Keratinocyte (primary cell): Measurements from ENCODE around the gene COQ10B. TPM values are rescaled to one million over a fixed set of nuclear protein-coding genes. Genes with fewer than 3 reads are reported as not detected.

Experiments used
- DNase-seq: peaks from one replicate; pipeline ENCODE4 v3.0.0-alpha.2; 2011; ENCODE audit warnings: low read depth, missing footprints, low spot score
- FAIRE-seq: peaks from 2 replicates; lab custom pipeline; 2011; peaks lifted over from hg19 to GRCh38; lab: Jason Lieb, UNC
- H2AFZ ChIP-seq: 2 replicates; pipeline ENCODE4 v1.6.0; 2012; ENCODE audit warnings: low read length, control low read depth, inconsistent platforms; ENCODE audit not compliant: control insufficient read depth
- H3K27ac ChIP-seq: 2 replicates; pipeline ENCODE4 v1.5.1; 2011; ENCODE audit warnings: low read length; ENCODE audit not compliant: control insufficient read depth, insufficient read depth
- H3K27me3 ChIP-seq: 3 replicates; pipeline ENCODE4 v1.6.0; 2011; ENCODE audit warnings: low read length; ENCODE audit not compliant: control insufficient read depth, insufficient read depth; ENCODE audit errors: extremely low read depth
- H3K36me3 ChIP-seq, 2 experiments: 2 replicates in 1 of 2; 3 replicates in 1 of 2; pipeline ENCODE4 v1.5.1; 2011; ENCODE audit warnings: low read length in 2 of 2, mild to moderate bottlenecking in 1 of 2; ENCODE audit not compliant: control insufficient read depth in 2 of 2, insufficient read depth in 2 of 2; ENCODE audit errors: extremely low read depth in 1 of 2
- H3K4me1 ChIP-seq: 3 replicates; pipeline ENCODE4 v1.5.1; 2011; ENCODE audit warnings: low read length; ENCODE audit not compliant: control insufficient read depth, insufficient read depth; ENCODE audit errors: extremely low read depth
- H3K4me2 ChIP-seq: 3 replicates; pipeline ENCODE4 v1.6.0; 2011; ENCODE audit warnings: low read depth, low read length; ENCODE audit not compliant: control insufficient read depth, insufficient read depth; ENCODE audit errors: extremely low read depth
- H3K4me3 ChIP-seq, 3 experiments: fragments of 200-600 bp in 1 of 3; sonication (generic) in 1 of 3; 2 replicates in 2 of 3; 3 replicates in 1 of 3; pipeline ENCODE4 v1.5.1; 2011 to 2016; ENCODE audit warnings: low read length in 3 of 3, mild to moderate bottlenecking in 3 of 3, control low read depth in 2 of 3, inconsistent platforms in 1 of 3, low read depth in 1 of 3, mixed read lengths in 1 of 3, mixed run types in 1 of 3, moderate library complexity in 1 of 3; ENCODE audit not compliant: control insufficient read depth in 2 of 3, insufficient read depth in 2 of 3; ENCODE audit errors: extremely low read depth in 1 of 3
- H3K79me2 ChIP-seq: 2 replicates; pipeline ENCODE4 v1.6.0; 2012; ENCODE audit warnings: low read length; ENCODE audit not compliant: control insufficient read depth, insufficient read depth
- H3K9ac ChIP-seq: 3 replicates; pipeline ENCODE4 v1.6.0; 2011; ENCODE audit warnings: low read length; ENCODE audit not compliant: control insufficient read depth, insufficient read depth; ENCODE audit errors: extremely low read depth
- H3K9me1 ChIP-seq: 3 replicates; pipeline ENCODE4 v1.6.0; 2011; ENCODE audit warnings: low read length; ENCODE audit not compliant: control insufficient read depth, insufficient read depth; ENCODE audit errors: extremely low read depth
- H3K9me3 ChIP-seq: 2 replicates; pipeline ENCODE4 v1.5.1; 2012; ENCODE audit warnings: low read depth, low read length; ENCODE audit not compliant: control insufficient read depth
- H4K20me1 ChIP-seq: 3 replicates; pipeline ENCODE4 v1.6.0; 2011; ENCODE audit warnings: low read length; ENCODE audit not compliant: control insufficient read depth, insufficient read depth; ENCODE audit errors: extremely low read depth
- CTCF ChIP-seq, 3 experiments: IDR thresholded peaks in 1 of 3; conservative IDR thresholded peaks in 1 of 3; optimal IDR thresholded peaks in 1 of 3; 2 replicates in 2 of 3; 3 replicates in 1 of 3; pipeline versions ENCODE3 to v1.5.1; 2011; ENCODE audit warnings: low read length in 3 of 3, mild to moderate bottlenecking in 3 of 3, moderate library complexity in 2 of 3, control low read depth in 1 of 3, inconsistent platforms in 1 of 3; ENCODE audit not compliant: insufficient read depth in 2 of 3; ENCODE audit errors: extremely low read depth in 1 of 3
- EZH2 ChIP-seq: IDR thresholded peaks from one replicate; pipeline ENCODE4 v1.6.1; 2012; ENCODE audit warnings: inconsistent platforms, mild to moderate bottlenecking, low read length, moderate library complexity
- dilution Hi-C: fragments of 300-500 bp; cut with MboI; formaldehyde crosslinking; loops from one replicate; pipeline ENCODE4 v1.7.0; 2020; ENCODE audit warnings: low sequenced_read_pairs; ENCODE audit not compliant: extremely low pct_ligation_motif_present
- polyA plus RNA-seq, 5 experiments: library from polyadenylated mRNA; depleted of rRNA in 3 of 5; stranded (reverse) in 3 of 5; stranded (forward) in 1 of 5; unstranded in 1 of 5; fragments of >200 nt; gene quantifications; 1 replicate in 1 of 5; 2 replicates in 3 of 5; 3 replicates in 1 of 5; pipeline versions ENCODE4 v1.2.1 to v1.2.3, GENCODE V29; 2011 to 2012; ENCODE audit warnings: missing spikeins in 2 of 5, low read depth in 1 of 5, low replicate concordance in 1 of 5

Gene COQ10B
- polyA plus RNA-seq, 1 donor (not counting 4 experiments of a cell fraction or from before 2014, with no cell fraction given): 8.8 TPM

- Histone ChIP-seq H3K79me2 (peaks cover 98% of the 10 kb centered on the region), H3K27me3 (no peaks in the 10 kb centered on the region), H3K9me1 (no peaks in the 10 kb centered on the region), H3K36me3 (peaks cover 5 to 6% of the 10 kb centered on the region in 2 experiments), H3K27ac (no peak overlapping the region), H2AFZ (no peak overlapping the region), H3K4me3 (no peak overlapping the region), H3K9me3 (no peaks in the 10 kb centered on the region), H4K20me1 (peaks cover 44% of the 10 kb centered on the region), H3K4me2 (no peak overlapping the region), H3K4me1 (peaks cover 2% of the 10 kb centered on the region), H3K9ac (no peak overlapping the region)
- DNase-seq (no peak), FAIRE-seq (no peak)
- dilution Hi-C loops: no loop called here
- TF ChIP-seq CTCF (optimal IDR thresholded peaks at IDR 0.05 in 1 of 3, IDR thresholded peaks at IDR 0.05 in 1 of 3, conservative IDR thresholded peaks at IDR 0.05 in 1 of 3; ENCODE audit: extremely low read depth in 1 of 3, insufficient read depth in 2 of 3, low read length in 3 of 3) (no peak), EZH2 (no peak)
Observed at GRCh38 chr2:197426723-197427603, 26.4 kb upstream of the COQ10B start.

- peaks cover 11% of the 10 kb centered on the region for H3K4me1 ChIP-seq
- no peak overlapping the region for H3K9ac ChIP-seq
- no peak for DNase-seq
- peaks cover 47% of the 10 kb centered on the region for H4K20me1 ChIP-seq
- H3K27ac ChIP-seq: no peak overlapping the region
- H3K4me2 ChIP-seq: no peak overlapping the region
- H3K4me3 ChIP-seq: no peak overlapping the region
- H3K27me3 ChIP-seq: no peaks in the 10 kb centered on the region
- H3K9me3 ChIP-seq: no peaks in the 10 kb centered on the region
- dilution Hi-C loops: no loop called here
- FAIRE-seq: no peak
- peaks cover 99% of the 10 kb centered on the region for H3K79me2 ChIP-seq
- H3K9me1 ChIP-seq: no peaks in the 10 kb centered on the region
- no peak overlapping the region for H2AFZ ChIP-seq
- H3K36me3 ChIP-seq: peaks cover 5 to 6% of the 10 kb centered on the region in 2 experiments
- TF ChIP-seq EZH2 (no peak), CTCF (optimal IDR thresholded peaks at IDR 0.05 in 1 of 3, IDR thresholded peaks at IDR 0.05 in 1 of 3, conservative IDR thresholded peaks at IDR 0.05 in 1 of 3; ENCODE audit: extremely low read depth in 1 of 3, insufficient read depth in 2 of 3, low read length in 3 of 3) (no peak)
Observed at GRCh38 chr2:197427986-197428385, 25.4 kb upstream of the COQ10B start.
